HepG2 (cell line): ENCODE data around the gene HPCAL1. TPM values are rescaled to one million over a fixed set of nuclear protein-coding genes. Genes with fewer than 3 reads are reported as not detected.
A peak's percentile ranks its signal among the peaks of the same experiment; 100 is the strongest.

Experiments
- BRD4 ChIP-seq: sonication (generic); formaldehyde crosslinking; IDR thresholded peaks from 2 replicates; pipeline ENCODE4 v1.4.0; 2020; ENCODE audit warnings: missing genetic modification reagents
- DZIP1 ChIP-seq: sonication (generic); formaldehyde crosslinking; IDR thresholded peaks from 2 replicates; pipeline ENCODE4 v1.5.0; 2020; ENCODE audit warnings: mild to moderate bottlenecking, missing genetic modification reagents
- E2F5 ChIP-seq: sonication (generic); formaldehyde crosslinking; conservative IDR thresholded peaks from 2 replicates; pipeline ENCODE4 v1.4.0; 2020; ENCODE audit warnings: missing genetic modification reagents
- FOXM1 ChIP-seq: sonication (generic); formaldehyde crosslinking; IDR thresholded peaks from 2 replicates; pipeline ENCODE4 v1.5.0; 2020; ENCODE audit warnings: missing genetic modification reagents
- IKZF5 ChIP-seq: IDR thresholded peaks from 2 replicates; pipeline ENCODE4 v1.6.1; 2018; ENCODE audit warnings: missing genetic modification reagents, mild to moderate bottlenecking, missing compliant biosample characterization
- JUN ChIP-seq: sonication (generic); formaldehyde crosslinking; IDR thresholded peaks from 2 replicates; pipeline ENCODE4 v1.4.0; 2020; ENCODE audit warnings: mild to moderate bottlenecking, missing genetic modification reagents
- LBX2 ChIP-seq: sonication (generic); formaldehyde crosslinking; IDR thresholded peaks from 2 replicates; pipeline ENCODE4 v1.5.0; 2020; ENCODE audit warnings: missing genetic modification reagents, mild to moderate bottlenecking, borderline replicate concordance
- MTF1 ChIP-seq: sonication (generic); formaldehyde crosslinking; IDR thresholded peaks from 2 replicates; pipeline ENCODE4 v1.5.0; 2020; ENCODE audit warnings: missing genetic modification reagents
- PATZ1 ChIP-seq: sonication (generic); formaldehyde crosslinking; IDR thresholded peaks from 2 replicates; pipeline ENCODE4 v1.4.0; 2020; ENCODE audit warnings: missing genetic modification reagents
- SIN3B ChIP-seq: fragments of 150-350 bp; IDR thresholded peaks from 2 replicates; pipeline ENCODE4 v1.6.1; 2014; ENCODE audit warnings: low read length
- SNAI1 ChIP-seq: sonication (generic); formaldehyde crosslinking; IDR thresholded peaks from 2 replicates; pipeline ENCODE4 v1.5.0; 2020; ENCODE audit warnings: mild to moderate bottlenecking, missing genetic modification reagents, borderline replicate concordance
- ZNF121 ChIP-seq: sonication (generic); formaldehyde crosslinking; IDR thresholded peaks from 2 replicates; pipeline ENCODE4 v1.5.0; 2020; ENCODE audit warnings: mild to moderate bottlenecking, missing genetic modification reagents
- ZNF142 ChIP-seq: sonication (generic); formaldehyde crosslinking; IDR thresholded peaks from 2 replicates; pipeline ENCODE4 v1.4.0; 2020; ENCODE audit warnings: missing genetic modification reagents
- ZNF607 ChIP-seq: sonication (generic); formaldehyde crosslinking; IDR thresholded peaks from 2 replicates; pipeline ENCODE4 v1.5.1; 2020; ENCODE audit warnings: missing genetic modification reagents, mild to moderate bottlenecking, borderline replicate concordance
- ZNF776 ChIP-seq: sonication (generic); formaldehyde crosslinking; IDR thresholded peaks from 2 replicates; pipeline ENCODE4 v1.4.0; 2020; ENCODE audit warnings: mild to moderate bottlenecking, missing genetic modification reagents
- polyA plus RNA-seq, 8 experiments: library from polyadenylated mRNA; depleted of rRNA in 3 of 8; stranded (reverse) in 7 of 8; unstranded in 1 of 8; fragments of >200 nt; fragmentation: Illumina TruSeq in 4 of 8; extraction: Trizol in 4 of 8; gene quantifications; 2 replicates each; pipeline versions ENCODE4 v1.2.1 to v1.2.3, GENCODE V29; 2011 to 2016; ENCODE audit warnings: low read depth in 4 of 8, missing spikeins in 1 of 8, mixed read lengths in 1 of 8; ENCODE audit not compliant: insufficient read depth in 1 of 8
- total RNA-seq, 5 experiments: library from RNA; depleted of rRNA; stranded (reverse); fragments of >200 nt; fragmentation: Illumina TruSeq; extraction: Trizol; gene quantifications; 2 replicates each; pipeline ENCODE4 v1.2.3, GENCODE V29; 2016; ENCODE audit warnings: low read depth in 1 of 5

The HPCAL1 gene
- total and polyA plus RNA-seq, 2 of the 13 experiments (the other 11 are each of a cell fraction or from before 2014, with no cell fraction given): 29.5 to 29.9 TPM

- TF ChIP-seq DZIP1 (CRISPR knock-in tag) (no peak), LBX2 (no peak), PATZ1 (CRISPR knock-in tag) (peak; percentile 60), SNAI1 (CRISPR knock-in tag) (no peak), IKZF5 (no peak), BRD4 (CRISPR knock-in tag) (no peak), FOXM1 (CRISPR knock-in tag) (no peak), ZNF121 (CRISPR knock-in tag) (no peak), ZNF776 (CRISPR knock-in tag) (no peak), ZNF607 (CRISPR knock-in tag) (no peak), SIN3B (no peak), JUN (CRISPR knock-in tag) (no peak), ZNF142 (no peak), E2F5 (no peak), MTF1 (CRISPR knock-in tag) (no peak)
These were observed 66.9 kb downstream of the HPCAL1 start (continued) for GRCh38 chr2:10369269-10370255.
